Measurements from ENCODE around the gene FAM174B. TPM values are rescaled to one million over a fixed set of nuclear protein-coding genes. Genes with fewer than 3 reads are reported as not detected.

Gene FAM174B
- total RNA-seq, 4 donors from 2014 or later: 9.2 to 15.5 (median 13.3) TPM

DNA sequence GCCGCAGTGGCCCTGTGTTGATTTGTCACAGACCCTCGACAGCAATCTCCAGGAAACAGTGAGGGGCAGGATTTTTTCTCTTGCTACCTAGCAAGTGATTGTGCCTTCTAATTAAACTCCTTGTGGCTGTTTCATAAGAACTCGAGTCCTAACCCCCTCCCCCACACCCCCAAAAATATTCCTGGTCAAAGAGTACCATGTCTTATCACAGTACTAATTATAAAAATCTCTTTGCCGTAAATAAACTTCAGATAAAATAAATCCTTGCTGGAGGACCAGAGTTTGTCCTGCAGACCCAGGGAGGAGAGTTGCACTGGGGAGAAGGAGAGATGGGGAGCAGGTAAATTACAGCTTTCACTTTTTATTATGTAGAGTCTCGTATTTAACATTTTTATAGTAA, 64.3 kb downstream of the FAM174B start:
- H3K9me3 ChIP-seq: no peaks in the 10 kb centered on the region
- H3K36me3 ChIP-seq: no peaks in the 10 kb centered on the region
- no peak for TF ChIP-seq POLR2A (IDR thresholded peaks at IDR 0.05)
- no peak for TF ChIP-seq EP300 (IDR thresholded peaks at IDR 0.05)
- TF ChIP-seq POLR2AphosphoS5 (IDR thresholded peaks at IDR 0.05): no peak
- TF ChIP-seq, protein P1, sequence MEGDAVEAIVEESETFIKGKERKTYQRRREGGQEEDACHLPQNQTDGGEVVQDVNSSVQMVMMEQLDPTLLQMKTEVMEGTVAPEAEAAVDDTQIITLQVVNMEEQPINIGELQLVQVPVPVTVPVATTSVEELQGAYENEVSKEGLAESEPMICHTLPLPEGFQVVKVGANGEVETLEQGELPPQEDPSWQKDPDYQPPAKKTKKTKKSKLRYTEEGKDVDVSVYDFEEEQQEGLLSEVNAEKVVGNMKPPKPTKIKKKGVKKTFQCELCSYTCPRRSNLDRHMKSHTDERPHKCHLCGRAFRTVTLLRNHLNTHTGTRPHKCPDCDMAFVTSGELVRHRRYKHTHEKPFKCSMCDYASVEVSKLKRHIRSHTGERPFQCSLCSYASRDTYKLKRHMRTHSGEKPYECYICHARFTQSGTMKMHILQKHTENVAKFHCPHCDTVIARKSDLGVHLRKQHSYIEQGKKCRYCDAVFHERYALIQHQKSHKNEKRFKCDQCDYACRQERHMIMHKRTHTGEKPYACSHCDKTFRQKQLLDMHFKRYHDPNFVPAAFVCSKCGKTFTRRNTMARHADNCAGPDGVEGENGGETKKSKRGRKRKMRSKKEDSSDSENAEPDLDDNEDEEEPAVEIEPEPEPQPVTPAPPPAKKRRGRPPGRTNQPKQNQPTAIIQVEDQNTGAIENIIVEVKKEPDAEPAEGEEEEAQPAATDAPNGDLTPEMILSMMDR (IDR thresholded peaks at IDR 0.05): no peak
- no peak for ATAC-seq
- no peaks in the 10 kb centered on the region for H3K27me3 ChIP-seq
- H3K4me3 ChIP-seq: no peak overlapping the region
- 67 to 84% methylated on average over 4 to 5 of the region's 5 CpGs for WGBS, 2 donors (ENCODE audit: low coverage in 1 of 2)
- H3K27ac ChIP-seq: no peak overlapping the region
- H3K4me1 ChIP-seq: no peaks in the 10 kb centered on the region

- no peak for ATAC-seq
- TF ChIP-seq EP300 (IDR thresholded peaks at IDR 0.05) (no peak), POLR2AphosphoS5 (IDR thresholded peaks at IDR 0.05) (no peak), POLR2A (IDR thresholded peaks at IDR 0.05) (no peak)
- no peaks in the 10 kb centered on the region for H3K9me3 ChIP-seq
- no peaks in the 10 kb centered on the region for H3K27me3 ChIP-seq
- WGBS, 2 donors (ENCODE audit: low coverage in 1 of 2): no CpG with 5 or more reads among the region's 6 CpGs
- H3K36me3 ChIP-seq: no peaks in the 10 kb centered on the region
- no peak overlapping the region for H3K27ac ChIP-seq
- H3K4me3 ChIP-seq: no peak overlapping the region
- H3K4me1 ChIP-seq: no peaks in the 10 kb centered on the region
These were observed 68.6 kb downstream of the FAM174B start for GRCh38 chr15:92586966-92587365.

- TF ChIP-seq, protein P1 (IDR thresholded peaks at IDR 0.05): no peak
- no peak for TF ChIP-seq POLR2AphosphoS5 (IDR thresholded peaks at IDR 0.05)
- no peaks in the 10 kb centered on the region for H3K4me1 ChIP-seq
- H3K4me3 ChIP-seq: no peak overlapping the region
- no peaks in the 10 kb centered on the region for H3K36me3 ChIP-seq
- ATAC-seq: no peak
- WGBS, 2 donors (ENCODE audit: low coverage in 1 of 2): 92 to 93% methylated on average over 3 to 4 of the region's 8 CpGs
- no peaks in the 10 kb centered on the region for H3K9me3 ChIP-seq
- H3K27ac ChIP-seq: no peak overlapping the region
- no peaks in the 10 kb centered on the region for H3K27me3 ChIP-seq
These were observed 69.1 kb downstream of the FAM174B start for GRCh38 chr15:92586383-92586942.

GRCh38 chr15:92584105-92584504, 71.5 kb downstream of the FAM174B start:
- Histone ChIP-seq H3K4me1 (no peaks in the 10 kb centered on the region), H3K36me3 (no peaks in the 10 kb centered on the region), H3K27me3 (peaks cover 3% of the 10 kb centered on the region), H3K4me3 (no peak overlapping the region), H3K9me3 (no peaks in the 10 kb centered on the region), H3K27ac (no peak overlapping the region)
- TF ChIP-seq POLR2A (IDR thresholded peaks at IDR 0.05) (no peak), EP300 (IDR thresholded peaks at IDR 0.05) (no peak)
- WGBS, 2 donors (ENCODE audit: low coverage in 1 of 2): 77 to 79% methylated on average over 4 of the region's 4 CpGs
- peak; percentile 61 for ATAC-seq

DNA sequence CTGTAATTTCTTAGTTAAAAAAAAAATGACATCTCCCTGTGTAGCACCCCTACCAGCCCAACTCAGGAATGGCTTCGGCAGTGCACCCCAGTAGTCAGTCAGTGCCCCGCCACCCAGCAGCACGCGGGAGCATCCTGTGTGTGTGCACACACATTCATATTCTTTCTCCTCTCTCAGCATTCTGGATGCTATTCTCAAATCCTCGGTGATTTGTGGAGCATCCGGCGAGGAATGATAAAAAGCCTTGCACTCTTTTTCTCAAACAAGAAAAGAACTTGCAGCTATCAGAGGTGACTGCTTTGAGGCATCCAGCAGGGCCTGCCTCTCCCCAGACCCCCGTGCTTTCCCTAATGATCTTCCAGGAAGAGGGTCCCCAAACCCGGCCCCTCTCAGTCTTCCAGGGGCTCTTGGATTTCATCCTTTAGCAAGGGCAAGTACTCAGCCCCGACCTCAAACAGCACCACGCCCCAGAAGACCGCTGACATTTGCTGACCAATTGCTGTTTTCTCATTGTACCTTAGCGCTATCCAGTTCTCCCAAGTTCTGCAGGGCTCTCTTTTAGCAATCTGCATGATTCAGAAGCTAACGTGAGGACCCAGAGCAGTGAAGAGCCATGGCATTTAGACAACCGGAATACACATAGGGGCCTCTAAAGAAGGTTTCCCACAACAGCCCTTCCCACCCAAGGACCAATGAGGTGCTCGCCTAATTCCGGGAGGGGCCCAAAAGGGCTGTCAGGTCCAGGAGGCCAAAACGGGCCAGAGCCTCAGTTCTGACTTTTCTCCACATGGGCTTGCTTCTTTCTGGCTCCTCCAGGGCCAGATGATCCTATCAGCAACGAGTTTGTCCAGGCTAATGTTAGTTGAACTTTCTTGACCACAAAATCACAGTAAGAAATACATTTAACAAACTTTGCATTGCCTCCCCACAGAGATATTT, 72.2 kb downstream of the FAM174B start:
- TF ChIP-seq POLR2AphosphoS5 (IDR thresholded peaks at IDR 0.05) (no peak), EP300 (IDR thresholded peaks at IDR 0.05) (no peak), POLR2A (IDR thresholded peaks at IDR 0.05) (no peak)
- TF ChIP-seq, protein P1 (IDR thresholded peaks at IDR 0.05): no peak
- no peak overlapping the region for H3K4me3 ChIP-seq
- 81% methylated on average over 5 to 11 of the region's 19 CpGs for WGBS, 2 donors (ENCODE audit: low coverage in 1 of 2)
- no peaks in the 10 kb centered on the region for H3K4me1 ChIP-seq
- H3K9me3 ChIP-seq: no peaks in the 10 kb centered on the region
- ATAC-seq: no peak
- H3K36me3 ChIP-seq: no peaks in the 10 kb centered on the region
- H3K27me3 ChIP-seq: peaks cover 3% of the 10 kb centered on the region
- no peak overlapping the region for H3K27ac ChIP-seq

GRCh38 chr15:92582206-92582605, 73.4 kb downstream of the FAM174B start:
- 74 to 89% methylated on average over 4 to 6 of the region's 6 CpGs for WGBS, 2 donors (ENCODE audit: low coverage in 1 of 2)
- Histone ChIP-seq H3K4me1 (no peaks in the 10 kb centered on the region), H3K27me3 (peaks cover 3% of the 10 kb centered on the region), H3K4me3 (no peak overlapping the region), H3K9me3 (no peaks in the 10 kb centered on the region), H3K27ac (no peak overlapping the region), H3K36me3 (no peaks in the 10 kb centered on the region)
- no peak for TF ChIP-seq POLR2AphosphoS5 (IDR thresholded peaks at IDR 0.05)
- TF ChIP-seq, protein P1 (IDR thresholded peaks at IDR 0.05): no peak
- no peak for TF ChIP-seq POLR2A (IDR thresholded peaks at IDR 0.05)
- no peak for TF ChIP-seq EP300 (IDR thresholded peaks at IDR 0.05)
- ATAC-seq: no peak
